Tibial nerve (tissue), 4 donors: ENCODE measurements around the gene MYRIP. TPM values are rescaled to one million over a fixed set of nuclear protein-coding genes. Genes with fewer than 3 reads are reported as not detected.

Experiments used
- DNase-seq, 2 donors: peaks; one replicate each; pipeline ENCODE4 v3.0.0-alpha.2; 2019; ENCODE audit warnings: low spot score in 2 of 2
- H3K27ac ChIP-seq, 4 donors: fragments of 200-600 bp; sonication (generic) in 3 of 4; one replicate each; pipeline ENCODE4 v1.5.1; 2017 to 2019; ENCODE audit warnings: mild to moderate bottlenecking in 1 of 4
- H3K27me3 ChIP-seq, 2 donors: fragments of 200-600 bp; sonication (generic) in 1 of 2; one replicate each; pipeline versions ENCODE4 v1.5.1 to v1.6.0; 2017 to 2019
- H3K36me3 ChIP-seq, 3 donors: fragments of 200-600 bp; sonication (generic); one replicate each; pipeline ENCODE4 v1.5.1; 2018 to 2019
- H3K4me1 ChIP-seq, 4 donors: fragments of 200-600 bp; sonication (generic) in 3 of 4; one replicate each; pipeline ENCODE4 v1.5.1; 2017 to 2019
- H3K4me3 ChIP-seq, 4 donors: fragments of 200-600 bp; sonication (generic) in 3 of 4; one replicate each; pipeline ENCODE4 v1.5.1; 2017 to 2019; ENCODE audit warnings: mild to moderate bottlenecking in 1 of 4, moderate library complexity in 1 of 4
- H3K9me3 ChIP-seq, 4 donors: fragments of 200-600 bp; sonication (generic) in 3 of 4; one replicate each; pipeline ENCODE4 v1.5.1; 2017 to 2019
- CTCF ChIP-seq, 5 experiments: fragments of 200-600 bp in 3 of 5; fragments of 450-650 bp in 2 of 5; sonication (generic) in 3 of 5; IDR thresholded peaks; one replicate each; pipeline ENCODE4 v1.5.1; 2016 to 2019; ENCODE audit warnings: antibody characterized with exemption in 5 of 5, mild to moderate bottlenecking in 3 of 5, moderate library complexity in 2 of 5
- EP300 ChIP-seq, 2 donors: sonication (generic); formaldehyde crosslinking; IDR thresholded peaks; one replicate each; pipeline ENCODE4 v1.6.1; 2017; ENCODE audit warnings: antibody characterized with exemption in 2 of 2, mild to moderate bottlenecking in 1 of 2
- POLR2A ChIP-seq, 2 donors: fragments of 450-650 bp; IDR thresholded peaks; one replicate each; pipeline ENCODE4 v1.6.1; 2017; ENCODE audit warnings: antibody characterized with exemption in 2 of 2, mild to moderate bottlenecking in 2 of 2, moderate library complexity in 2 of 2
- WGBS, 2 donors: methylation state at CpG; one replicate each; pipeline ENCODE4 v1.1.5; 2018; 5-methylcytosine and 5-hydroxymethylcytosine counted together
- total RNA-seq, 4 donors: library from RNA; depleted of rRNA; stranded (reverse); fragments of >200 nt; gene quantifications; one replicate each; pipeline ENCODE4 v1.1.0, GENCODE V29; 2016

The MYRIP gene
- total RNA-seq, 4 donors from 2014 or later: 2.9 to 12.0 (median 9.9) TPM

GRCh38 chr3:40230382-40230781, 421.0 kb downstream of the MYRIP start:
- H3K9me3 ChIP-seq: no peaks in the 10 kb centered on the region
- no peak overlapping the region for H3K4me3 ChIP-seq
- no peak for TF ChIP-seq EP300 (IDR thresholded peaks at IDR 0.05)
- TF ChIP-seq POLR2A (IDR thresholded peaks at IDR 0.05): no peak
- TF ChIP-seq CTCF (IDR thresholded peaks at IDR 0.05): no peak
- no peak for DNase-seq
- H3K27ac ChIP-seq: no peak overlapping the region
- H3K4me1 ChIP-seq: no peaks in the 10 kb centered on the region
- H3K36me3 ChIP-seq: peaks cover 0 to 27% (median 0%) of the 10 kb centered on the region in 3 donors
- no peaks in the 10 kb centered on the region for H3K27me3 ChIP-seq

GRCh38 chr3:40232626-40233025, 423.2 kb downstream of the MYRIP start:
- TF ChIP-seq POLR2A (IDR thresholded peaks at IDR 0.05): no peak
- no peak for TF ChIP-seq EP300 (IDR thresholded peaks at IDR 0.05)
- TF ChIP-seq CTCF (IDR thresholded peaks at IDR 0.05): no peak
- H3K27ac ChIP-seq: no peak overlapping the region
- H3K9me3 ChIP-seq: no peaks in the 10 kb centered on the region
- no peaks in the 10 kb centered on the region for H3K27me3 ChIP-seq
- peaks cover 0 to 23% (median 0%) of the 10 kb centered on the region in 3 donors for H3K36me3 ChIP-seq
- WGBS, 2 donors: 84 to 97% methylated on average over 2 of the region's 2 CpGs
- H3K4me1 ChIP-seq: no peaks in the 10 kb centered on the region
- H3K4me3 ChIP-seq: no peak overlapping the region
- DNase-seq: no peak

GRCh38 chr3:40237159-40237558, 427.8 kb downstream of the MYRIP start:
- TF ChIP-seq EP300 (IDR thresholded peaks at IDR 0.05) (no peak), CTCF (IDR thresholded peaks at IDR 0.05) (no peak), POLR2A (IDR thresholded peaks at IDR 0.05) (no peak)
- DNase-seq: no peak
- Histone ChIP-seq H3K4me3 (no peak overlapping the region), H3K27me3 (no peaks in the 10 kb centered on the region), H3K36me3 (peaks cover 0 to 25% (median 0%) of the 10 kb centered on the region in 3 donors), H3K9me3 (no peaks in the 10 kb centered on the region), H3K27ac (no peak overlapping the region), H3K4me1 (no peaks in the 10 kb centered on the region)
- 64 to 83% methylated on average over 1 of the region's 1 CpG for WGBS, 2 donors

GRCh38 chr3:40237889-40238571, 428.6 kb downstream of the MYRIP start:
- no peaks in the 10 kb centered on the region for H3K9me3 ChIP-seq
- WGBS, 2 donors: 36 to 45% methylated on average over 8 of the region's 8 CpGs
- no peak for DNase-seq
- H3K36me3 ChIP-seq: peaks cover 0 to 24% (median 0%) of the 10 kb centered on the region in 3 donors
- H3K4me1 ChIP-seq: no peaks in the 10 kb centered on the region
- H3K27me3 ChIP-seq: no peaks in the 10 kb centered on the region
- no peak overlapping the region for H3K4me3 ChIP-seq
- H3K27ac ChIP-seq: no peak overlapping the region
- TF ChIP-seq POLR2A (IDR thresholded peaks at IDR 0.05) (no peak), CTCF (IDR thresholded peaks at IDR 0.05) (no peak), EP300 (IDR thresholded peaks at IDR 0.05) (no peak)

- no peak for DNase-seq
- Histone ChIP-seq H3K27me3 (no peaks in the 10 kb centered on the region), H3K4me1 (no peaks in the 10 kb centered on the region), H3K27ac (no peak overlapping the region), H3K36me3 (peaks cover 0 to 8% (median 0%) of the 10 kb centered on the region in 3 donors), H3K4me3 (no peak overlapping the region), H3K9me3 (no peaks in the 10 kb centered on the region)
- WGBS, 2 donors: 95 to 100% methylated on average over 1 of the region's 1 CpG
- no peak for TF ChIP-seq EP300 (IDR thresholded peaks at IDR 0.05)
- no peak for TF ChIP-seq CTCF (IDR thresholded peaks at IDR 0.05)
- no peak for TF ChIP-seq POLR2A (IDR thresholded peaks at IDR 0.05)
These were observed 431.5 kb downstream of the MYRIP start for GRCh38 chr3:40240921-40241320.
